ENCODE results near the gene MBD6.
"Not testable (repeated sequence)": the region's sequence is repeated elsewhere in the genome, so short reads cannot be mapped to it uniquely, and the experiment has no call there.

The MBD6 gene

GRCh38 chr12:57515408-57515933, 7.2 kb upstream of the MBD6 start:
- DNase-seq = no peak

- DNase-seq = no peak
These were observed 6.6 kb upstream of the MBD6 start for GRCh38 chr12:57515934-57516541.

- no peak for DNase-seq
These were observed 5.9 kb upstream of the MBD6 start for GRCh38 chr12:57516617-57517153.

- no peak for DNase-seq
These were observed 5.4 kb upstream of the MBD6 start for GRCh38 chr12:57517187-57517586.

GRCh38 chr12:57517718-57518117, 4.9 kb upstream of the MBD6 start:
- not testable (repeated sequence) for DNase-seq

- no peak for DNase-seq
These were observed 4.3 kb upstream of the MBD6 start for GRCh38 chr12:57518176-57518919.

- peak; percentile 30 for DNase-seq
These were observed 3.5 kb upstream of the MBD6 start for GRCh38 chr12:57518920-57519795.

- DNase-seq = peak; percentile 43
These were observed 2.9 kb upstream of the MBD6 start for GRCh38 chr12:57519796-57520052.

- peak; percentile 99 for DNase-seq
These were observed 2.4 kb upstream of the MBD6 start, which contains the start of gene DDIT3 for GRCh38 chr12:57520053-57520818. TSS of gene DDIT3 (minus strand) at chr12:57520514. CDS start at chr12:57517406, 3,108 bp downstream.

GRCh38 chr12:57521525-57522010, 1.1 kb upstream of the MBD6 start:
- peak; percentile 32 for DNase-seq

- peak; percentile 54 for DNase-seq
These were observed 472 bp downstream of the MBD6 start for GRCh38 chr12:57522887-57523705.

GRCh38 chr12:57523706-57524614, 1.3 kb downstream of the MBD6 start:
- DNase-seq = no peak

- DNase-seq = no peak
These were observed 2.4 kb downstream of the MBD6 start for GRCh38 chr12:57524814-57525614.

GRCh38 chr12:57525615-57526383, 3.2 kb downstream of the MBD6 start:
- no peak for DNase-seq

GRCh38 chr12:57526477-57527126, 4.0 kb downstream of the MBD6 start:
- no peak for DNase-seq

GRCh38 chr12:57527184-57527583, 4.6 kb downstream of the MBD6 start:
- DNase-seq = no peak

GRCh38 chr12:57528176-57528575, 5.6 kb downstream of the MBD6 start:
- DNase-seq = no peak

Measured in RPMI8226 (cell line).